Muscle of arm (tissue), 12 donors: ENCODE data around the gene GGCT. TPM values are rescaled to one million over a fixed set of nuclear protein-coding genes. Genes with fewer than 3 reads are reported as not detected.
"Not testable (repeated sequence)": the region's sequence is repeated elsewhere in the genome, so short reads cannot be mapped to it uniquely, and the experiment has no call there.

Experiments
- DNase-seq: peaks from one replicate; pipeline ENCODE4 v3.0.0-alpha.2; 2013
- polyA plus RNA-seq, 12 donors: library from polyadenylated mRNA; unstranded; fragments of 120-200 nt; gene quantifications; one replicate each; pipeline ENCODE4 v1.2.1, GENCODE V29; 2013; ENCODE audit not compliant: insufficient read length in 12 of 12

The GGCT gene
- polyA plus RNA-seq, 12 donors, result 29.2 to 50.2 (median 40.7) TPM; not detected in 1

DNA sequence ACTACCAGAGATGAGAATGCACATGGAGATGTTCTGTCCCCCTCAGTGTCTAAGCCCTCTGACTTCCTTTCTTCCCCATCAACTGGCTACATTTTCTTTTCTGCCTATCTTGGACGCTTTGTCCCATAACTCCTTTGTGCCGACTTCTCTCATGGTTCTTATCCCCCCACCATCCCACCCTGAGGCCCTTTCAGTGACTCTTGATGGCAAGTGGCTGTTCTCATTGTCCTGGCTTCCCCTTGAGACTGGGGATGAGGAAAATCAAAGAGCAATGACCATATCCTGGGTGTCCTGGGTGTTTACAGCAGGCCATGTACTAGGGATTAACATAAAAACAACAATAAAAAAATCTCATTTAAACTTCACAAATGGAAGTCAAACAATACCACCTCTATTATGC is 18.8 kb upstream of the GGCT start:
- no peak for DNase-seq

DNA sequence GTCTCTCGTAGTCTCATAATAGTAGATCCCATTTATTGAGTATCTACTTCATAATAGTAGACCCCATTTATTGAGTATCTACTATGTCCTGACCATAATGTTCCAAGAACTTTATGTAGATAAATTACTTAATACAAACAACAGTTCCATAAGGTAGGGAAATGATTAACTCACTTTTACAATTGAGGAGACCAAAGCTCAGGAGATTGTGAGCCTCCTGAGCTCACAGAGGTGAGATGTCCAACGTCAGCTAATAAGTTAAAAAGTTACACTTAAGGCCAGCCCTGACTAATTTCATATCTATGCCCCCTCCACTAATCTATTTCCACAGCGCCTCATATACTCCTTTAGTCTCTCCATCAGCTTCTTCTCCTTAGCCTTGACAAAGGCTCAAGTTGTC is 17.5 kb upstream of the GGCT start:
- no peak for DNase-seq

DNA sequence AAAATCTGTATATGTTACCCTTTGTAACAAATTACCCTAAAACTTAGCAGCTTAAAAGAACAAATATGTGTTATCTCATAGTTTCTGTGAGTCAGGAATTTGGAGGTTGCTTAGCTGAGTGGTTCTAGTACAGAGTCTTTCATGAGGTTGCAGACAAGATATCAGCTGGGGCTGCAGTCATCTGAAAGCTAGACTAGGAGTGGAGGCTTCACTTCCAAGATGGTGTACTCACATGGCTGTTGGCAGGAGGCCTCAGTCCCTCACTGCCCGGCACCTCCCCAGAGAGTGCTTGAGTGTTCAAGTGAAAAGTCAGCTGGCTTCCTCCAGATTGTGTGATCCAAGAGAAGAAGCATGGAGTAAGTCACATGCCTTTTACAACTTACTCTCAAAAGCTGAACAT is 16.9 kb upstream of the GGCT start:
- DNase-seq, result no peak

DNA sequence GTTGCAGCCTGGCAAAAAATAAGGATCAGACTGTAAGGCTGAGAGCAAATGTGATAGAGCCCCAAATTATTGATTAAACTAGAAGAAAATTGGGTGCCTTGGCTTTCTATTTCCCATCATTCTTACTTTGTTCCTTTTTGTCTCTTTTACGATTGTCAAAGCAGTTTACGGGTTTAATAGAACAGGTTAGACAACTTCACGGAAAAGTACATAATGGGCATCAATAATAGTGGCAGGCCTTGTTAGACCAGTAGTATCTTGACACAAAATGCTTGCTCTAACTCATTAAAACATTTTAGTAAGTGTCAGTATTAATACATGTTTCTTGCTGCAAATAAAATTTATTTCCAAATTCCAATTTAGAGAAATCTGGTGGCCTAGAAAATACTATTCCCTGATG is 14.5 kb upstream of the GGCT start:
- no peak for DNase-seq

DNA sequence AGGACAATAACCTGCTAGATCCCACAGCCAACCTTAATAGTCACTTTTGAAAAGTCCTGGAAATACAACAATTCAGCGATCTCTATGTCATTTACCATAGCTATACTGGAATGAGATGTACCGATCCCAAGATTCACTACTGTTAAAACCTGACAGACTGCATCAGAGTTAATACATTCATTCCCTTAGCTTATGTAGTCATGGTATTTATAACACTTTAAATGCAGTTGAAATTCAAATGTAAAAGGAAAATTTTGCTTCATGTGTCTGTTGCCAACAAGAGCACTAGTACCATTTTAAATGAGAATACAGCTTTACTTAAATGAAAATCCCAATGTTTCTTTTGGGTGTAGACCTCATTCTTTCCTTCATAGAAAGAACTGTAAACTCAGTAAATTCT is 11.1 kb upstream of the GGCT start:
- no peak for DNase-seq

DNA sequence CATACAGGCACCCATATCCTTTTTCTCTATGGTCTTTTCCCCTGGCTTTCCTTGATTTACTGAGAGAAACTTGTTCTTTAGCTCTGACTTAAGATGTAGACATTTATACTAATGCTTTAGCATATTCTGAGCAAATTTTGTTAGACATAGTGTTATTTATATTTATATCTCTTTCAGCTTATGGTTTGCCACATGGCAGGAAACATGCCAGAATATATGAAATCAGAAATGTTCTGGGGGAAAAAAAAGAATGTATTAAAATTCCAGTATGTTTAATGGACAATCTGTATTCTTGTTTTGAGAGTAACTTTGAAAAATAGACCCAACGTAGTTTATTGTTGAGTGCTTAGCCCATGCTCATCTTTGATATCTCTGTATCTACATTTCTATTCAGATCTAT is 10.1 kb upstream of the GGCT start:
- DNase-seq, result no peak

DNA sequence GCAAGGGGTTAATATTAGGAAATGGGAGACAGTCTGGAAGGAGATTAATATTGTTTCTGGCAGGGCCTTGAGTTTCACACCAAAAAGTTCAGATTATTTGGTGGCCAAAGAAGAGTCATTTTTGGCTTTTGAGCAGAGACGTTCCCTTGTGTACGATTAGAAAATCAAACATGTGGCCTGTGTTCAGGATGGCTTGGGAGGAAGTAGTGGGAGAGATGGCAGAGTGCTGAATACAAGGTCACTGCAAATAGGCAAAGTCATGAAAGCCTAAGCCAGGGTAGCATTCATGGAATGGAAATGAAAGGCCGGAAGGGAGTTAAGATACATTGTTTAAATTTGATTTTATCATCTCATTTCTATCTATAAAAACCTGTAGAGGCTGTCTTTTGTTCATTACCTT is 9.5 kb upstream of the GGCT start:
- no peak for DNase-seq

DNA sequence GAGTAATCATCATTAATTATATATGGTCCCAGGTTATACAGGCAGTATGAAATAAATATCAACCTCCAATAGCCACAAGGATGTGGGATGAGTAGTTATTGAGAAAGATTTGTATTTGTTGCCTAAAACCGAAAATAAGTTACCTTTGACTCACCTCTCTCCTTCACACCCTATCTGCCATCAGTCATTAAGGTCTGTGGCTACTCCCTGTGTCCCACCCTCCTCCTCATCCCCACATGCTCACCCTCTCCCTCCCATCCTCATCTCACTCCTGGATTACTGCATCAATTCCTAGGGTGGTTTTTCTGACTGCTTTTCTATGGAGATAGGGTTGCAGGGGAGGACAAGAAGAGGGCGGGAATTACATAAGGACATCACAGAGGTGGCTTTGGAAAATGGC is 9.1 kb upstream of the GGCT start:
- DNase-seq, result no peak

DNA sequence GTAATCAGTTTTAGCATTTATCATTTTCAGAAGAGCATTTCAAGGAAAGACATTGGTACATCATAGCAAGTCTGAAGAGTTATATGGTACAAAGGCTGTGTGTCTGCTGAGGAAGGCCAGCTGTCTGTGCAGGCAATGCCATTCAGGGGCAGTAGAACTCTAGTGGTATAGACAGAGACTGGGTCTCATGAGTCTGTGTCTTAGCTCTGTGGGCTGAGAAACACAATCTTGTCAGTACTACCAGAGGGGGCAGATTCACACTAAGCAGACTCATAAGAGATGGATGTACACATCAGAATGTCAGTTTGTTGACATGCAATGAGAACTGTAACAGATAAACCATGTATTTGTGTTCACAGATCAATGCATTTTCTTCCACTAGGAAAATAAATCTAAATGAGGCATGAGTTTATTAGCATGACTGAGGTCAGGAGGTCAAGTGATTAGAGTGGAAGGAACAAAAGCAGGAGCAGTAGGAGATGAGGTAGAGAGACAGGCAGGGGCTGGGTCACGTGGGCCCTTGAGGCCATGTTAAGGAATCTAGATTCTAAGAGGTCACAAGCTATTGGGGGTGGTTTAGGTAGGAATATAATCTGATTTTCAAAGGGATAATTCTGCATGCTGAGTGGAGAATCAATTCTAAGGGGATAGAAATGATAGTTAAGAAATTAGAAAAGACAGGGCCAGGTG is 7.5 kb upstream of the GGCT start:
- DNase-seq, result no peak

DNA sequence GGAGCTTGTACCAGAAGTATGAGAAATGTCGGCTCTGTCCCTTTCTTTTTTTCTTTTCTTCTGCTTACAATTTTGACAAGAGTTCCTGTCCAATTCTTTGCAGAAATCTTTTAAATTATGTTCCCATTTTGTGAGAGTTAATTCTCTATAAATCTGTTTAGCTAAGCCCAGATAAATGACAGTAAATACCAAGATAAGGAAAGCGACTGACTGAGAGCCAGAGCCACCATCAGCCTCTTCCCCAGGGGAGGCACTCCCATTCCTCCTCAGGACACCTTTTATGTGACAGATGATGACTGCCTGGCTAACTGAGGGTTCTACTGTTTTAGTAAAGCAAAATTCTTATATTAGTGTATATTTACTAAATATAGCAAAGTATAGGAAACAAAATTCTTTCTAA is 6.9 kb upstream of the GGCT start:
- no peak for DNase-seq

DNA sequence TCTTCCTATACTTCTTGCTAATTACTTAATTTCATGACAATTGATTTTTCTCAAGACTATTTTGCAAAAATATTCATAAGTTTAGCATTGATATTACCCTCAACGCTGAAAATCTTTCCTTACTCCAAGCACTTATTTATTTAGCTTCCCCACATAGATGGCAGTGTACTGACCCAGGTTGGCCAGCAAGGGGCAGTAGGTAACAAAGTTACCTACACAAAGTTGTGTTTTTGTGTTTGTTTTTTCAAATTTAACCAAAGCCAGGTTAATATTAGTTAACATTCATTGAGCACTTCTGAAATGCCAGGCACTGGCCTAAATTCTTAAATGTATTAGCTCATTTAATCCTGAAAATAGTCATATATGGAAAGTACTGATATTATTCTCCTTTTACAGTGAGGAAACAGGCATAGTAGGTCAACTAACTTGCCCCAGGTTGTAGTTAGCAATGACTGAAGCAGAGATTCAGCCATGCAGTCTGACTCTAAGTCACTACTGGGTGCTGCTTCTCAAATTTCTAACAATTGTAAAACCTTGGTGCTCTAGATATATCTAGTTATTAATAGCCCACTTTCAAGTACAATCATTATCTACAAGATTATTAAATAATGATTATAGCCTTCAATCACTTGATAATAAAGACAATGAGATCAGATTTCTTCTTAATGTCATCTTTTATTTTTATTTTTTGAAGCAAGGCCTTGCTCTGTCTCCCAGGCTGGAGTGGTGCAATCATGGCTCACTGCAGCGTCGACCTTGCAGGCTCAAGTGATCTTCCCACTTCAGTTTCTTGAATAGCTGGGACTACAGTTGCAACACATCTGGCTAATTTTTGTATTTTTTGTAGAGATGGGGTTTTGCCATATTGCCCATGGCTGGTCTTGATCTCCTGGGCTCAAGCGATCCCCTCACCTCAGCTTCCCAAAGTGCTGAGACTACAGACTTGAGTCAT is 5.8 kb upstream of the GGCT start:
- DNase-seq, result no peak

DNA sequence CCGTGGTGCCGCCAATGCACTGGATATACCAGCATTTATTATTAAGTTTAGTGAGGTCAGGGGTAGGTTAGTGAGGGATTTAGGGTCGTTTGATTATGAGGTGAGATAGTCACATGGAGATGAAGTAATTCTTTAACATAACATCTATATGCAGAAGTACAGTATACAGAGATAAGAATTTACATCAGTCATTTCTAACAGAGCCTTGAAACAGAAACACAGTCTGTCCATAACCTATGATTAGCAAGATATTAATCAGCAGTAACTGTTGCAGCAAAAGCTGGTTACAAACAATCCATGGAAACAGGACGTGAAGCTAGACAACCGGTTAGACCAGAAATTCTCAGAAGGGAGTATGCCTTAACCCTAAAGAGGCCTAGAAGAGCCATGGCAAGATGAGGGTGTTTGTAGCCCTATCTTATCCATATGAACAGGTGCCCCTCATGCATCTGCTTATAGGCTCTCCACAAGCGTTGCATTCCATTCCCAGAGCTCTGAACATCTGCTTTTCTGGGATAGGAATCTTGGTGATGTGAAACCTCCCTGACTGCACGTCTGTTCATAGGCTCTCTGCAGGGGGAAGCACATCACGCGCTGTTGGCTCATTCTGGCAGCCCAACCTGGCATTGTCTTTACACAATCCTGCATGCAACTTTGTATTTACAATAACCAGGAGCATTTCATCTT is 4.7 kb upstream of the GGCT start:
- not testable (repeated sequence) for DNase-seq

DNA sequence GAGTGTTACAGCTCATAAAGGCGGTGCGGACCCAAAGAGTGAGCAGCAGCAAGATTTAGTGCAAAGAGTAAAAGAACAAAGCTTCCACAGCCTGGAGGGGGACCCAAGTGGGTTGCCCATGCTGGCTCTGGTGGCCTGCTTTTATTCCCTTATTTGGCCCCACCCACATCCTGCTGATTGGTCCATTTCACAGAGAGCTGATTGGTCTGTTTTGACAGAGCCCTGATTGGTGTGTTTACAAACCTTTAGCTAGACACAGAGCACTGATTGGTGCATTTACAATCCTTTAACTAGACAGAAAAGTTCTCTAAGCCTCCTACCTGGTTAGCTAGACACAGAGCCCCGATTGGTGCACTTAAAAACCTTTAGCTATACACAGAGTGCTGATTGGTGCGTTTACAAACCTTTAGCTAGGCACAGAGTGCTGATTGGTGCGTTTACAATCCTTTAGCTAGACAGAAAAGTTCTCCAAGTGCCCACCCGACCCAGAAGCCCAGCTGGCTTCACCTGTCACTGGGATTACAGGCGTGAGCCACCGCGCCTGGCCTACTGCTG is 2.8 kb upstream of the GGCT start:
- DNase-seq, result not testable (repeated sequence)

DNA sequence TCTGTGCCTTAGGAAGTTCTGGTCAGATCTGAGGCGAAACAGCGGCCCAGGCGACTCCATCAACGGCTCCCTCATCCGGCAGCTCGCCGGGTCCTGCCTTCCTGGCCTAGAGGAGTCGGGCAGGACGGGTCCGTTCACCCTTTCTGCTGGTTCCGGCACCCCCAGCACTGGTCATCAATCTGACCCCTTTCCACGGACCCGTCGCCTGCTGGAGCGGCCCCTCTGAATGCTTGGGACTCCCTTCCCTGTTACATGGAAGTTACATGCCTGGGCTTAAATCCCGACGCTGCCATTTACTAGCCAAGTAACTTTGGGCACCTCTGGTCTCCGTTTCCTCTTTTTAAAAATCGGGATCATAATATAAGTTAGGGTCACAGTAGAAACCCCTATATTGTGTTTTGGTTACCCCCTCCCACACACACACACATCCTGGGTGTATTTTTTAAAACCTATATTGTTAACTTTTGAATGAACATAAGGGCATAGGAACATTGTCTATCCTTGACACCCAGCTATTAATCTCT is 607 bp upstream of the GGCT start:
- DNase-seq, result no peak

DNA sequence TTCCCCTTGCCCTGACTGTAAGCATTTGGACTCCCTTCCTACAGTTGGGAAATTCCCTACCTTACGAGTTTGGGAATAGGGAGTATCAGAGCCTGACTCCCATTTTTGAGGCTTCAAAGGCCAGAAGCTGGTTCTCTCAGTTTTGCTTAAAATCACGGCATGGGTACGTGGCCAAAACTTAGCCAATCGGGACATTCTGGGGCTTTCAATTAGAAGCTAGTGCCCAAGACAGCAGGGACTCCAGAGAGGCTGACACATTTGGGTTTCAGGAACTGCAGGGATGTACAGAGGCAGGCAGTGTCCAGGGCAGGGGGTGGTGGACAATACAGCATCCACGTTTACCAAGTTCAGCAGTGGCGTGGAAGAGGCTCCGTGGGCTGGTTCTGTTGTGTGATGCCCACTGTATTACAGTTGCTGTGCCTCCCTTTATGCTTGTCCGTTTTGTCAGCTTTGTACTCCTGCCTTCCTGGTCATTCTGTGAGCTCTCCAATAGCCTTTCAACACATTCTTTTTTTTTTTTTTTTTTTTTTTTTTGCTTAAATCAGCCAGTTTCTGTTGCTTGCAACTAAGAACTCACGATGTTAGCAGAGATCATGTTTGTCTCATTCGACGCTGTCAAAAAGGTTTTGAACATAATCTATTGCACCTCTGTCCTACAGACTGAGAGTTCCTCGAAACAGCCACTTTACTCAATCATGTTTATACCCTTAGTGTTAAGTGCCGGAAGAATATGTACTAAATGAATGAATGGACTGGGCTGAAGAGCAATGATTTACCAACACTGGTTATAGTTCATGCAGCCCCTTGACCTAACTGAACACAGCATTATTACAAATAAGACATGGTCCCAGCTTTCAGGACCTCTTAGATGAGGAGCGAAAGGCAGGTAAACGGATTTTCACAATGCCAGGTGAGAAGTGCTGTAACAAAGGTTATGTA is 1.1 kb downstream of the GGCT start:
- no peak for DNase-seq

DNA sequence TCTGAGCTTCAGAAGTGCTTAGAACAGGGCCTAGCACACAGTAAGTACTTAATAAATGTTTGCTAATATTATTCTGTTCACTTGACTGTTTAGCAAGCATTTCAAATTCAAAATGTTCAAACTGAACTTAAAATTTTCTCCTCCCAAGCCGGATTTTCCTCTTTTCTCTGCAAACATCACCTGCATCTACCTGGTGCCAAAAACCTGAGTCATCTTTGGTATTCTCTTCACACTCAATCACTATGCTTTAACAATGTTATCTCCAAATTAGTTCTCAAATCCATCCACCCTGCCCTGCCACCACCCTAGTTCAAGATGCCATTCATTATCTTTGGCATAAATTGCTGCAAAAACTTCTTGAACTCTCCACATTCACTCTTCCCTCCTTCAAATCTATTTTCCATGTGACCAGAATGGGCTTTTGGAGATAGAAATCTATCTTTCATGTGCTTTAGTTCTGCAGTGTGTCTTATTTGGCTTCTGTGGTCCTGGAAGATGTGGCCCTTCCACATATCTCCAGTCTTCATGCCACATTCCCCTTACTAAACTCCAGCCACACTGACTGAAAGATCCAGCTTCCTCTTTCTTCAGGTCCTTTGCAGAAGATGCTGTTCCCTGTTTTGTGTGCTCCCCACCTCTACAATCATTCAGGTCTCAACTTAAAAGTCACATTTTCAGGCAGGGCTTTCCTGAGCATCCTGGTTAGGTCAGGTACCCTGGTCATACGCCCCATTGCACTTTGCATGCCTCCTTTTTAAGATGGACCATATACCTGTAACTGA is 2.0 kb downstream of the GGCT start:
- no peak for DNase-seq

DNA sequence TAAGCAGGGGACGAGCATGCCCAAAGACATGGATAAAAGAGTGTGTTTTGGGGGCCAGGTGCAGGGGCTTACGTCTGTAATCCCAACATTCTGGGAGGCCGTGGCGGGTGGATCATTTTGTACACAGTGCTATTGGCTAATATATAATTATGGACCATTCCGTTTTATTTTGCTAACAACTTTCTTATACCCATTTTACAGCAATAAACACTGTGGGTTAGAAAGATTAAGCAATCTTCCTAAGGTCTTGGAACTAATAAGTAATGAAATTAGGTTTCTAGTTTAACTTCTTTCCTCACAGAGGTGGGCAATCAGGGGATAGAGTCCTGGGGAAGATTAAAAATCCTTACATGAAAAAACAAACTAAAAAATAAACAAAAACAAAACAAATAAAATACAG is 3.4 kb downstream of the GGCT start:
- no peak for DNase-seq

DNA sequence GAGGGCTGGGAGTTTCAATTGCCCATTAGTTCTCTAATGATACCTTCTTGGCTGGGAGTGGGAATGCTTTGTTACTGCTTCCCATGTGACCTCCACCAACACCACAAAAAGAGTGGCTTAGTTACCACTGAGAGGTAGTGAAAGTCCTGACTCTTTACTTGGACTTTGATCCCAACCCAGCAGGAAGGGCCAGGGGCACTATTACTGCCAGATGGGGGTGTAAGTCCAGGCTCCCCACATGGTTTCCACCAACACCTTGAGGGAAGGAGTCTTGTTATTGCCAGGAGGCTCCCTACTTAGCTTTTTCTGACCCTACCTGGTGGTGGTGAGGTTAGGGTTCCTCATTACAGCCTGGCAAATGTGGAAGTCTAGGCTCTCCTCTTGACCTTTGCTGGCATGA is 11.4 kb downstream of the GGCT start:
- DNase-seq, result no peak

DNA sequence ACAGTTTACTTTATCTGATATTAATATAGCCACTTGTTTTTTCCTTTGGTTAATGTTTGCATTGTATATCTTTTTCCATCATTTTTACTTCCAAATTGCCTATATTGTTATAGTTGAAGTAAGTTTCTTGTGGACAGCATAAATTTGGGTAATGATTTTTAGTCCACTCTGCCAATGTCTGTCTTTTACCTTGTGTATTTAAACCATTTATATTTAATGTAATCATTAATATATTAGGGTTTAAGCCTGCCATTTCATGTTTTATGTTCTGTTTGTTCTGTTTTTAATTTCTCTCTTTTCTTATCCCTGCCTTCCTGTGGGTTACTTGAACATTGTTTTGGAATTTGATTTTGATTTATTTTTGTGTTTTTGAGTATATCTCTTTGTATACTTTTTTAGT is 13.2 kb downstream of the GGCT start:
- DNase-seq, result no peak

DNA sequence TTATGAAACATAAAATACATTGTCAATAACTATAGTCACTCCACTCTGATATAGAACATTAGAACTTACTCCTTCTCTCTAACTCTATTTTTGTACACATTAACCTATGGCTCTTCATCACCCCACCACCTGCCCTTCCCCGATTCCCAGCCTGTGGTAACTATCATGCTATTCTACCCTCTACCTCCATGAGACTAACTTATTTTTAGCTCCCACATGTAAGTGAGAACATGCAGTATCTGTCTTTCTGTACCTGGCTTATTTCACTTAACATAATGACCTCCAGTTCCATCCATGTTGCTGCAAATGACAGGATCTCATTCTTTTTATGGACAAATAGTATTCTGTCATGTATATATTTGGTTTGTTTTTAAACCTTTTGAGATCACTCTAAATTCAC is 17.3 kb downstream of the GGCT start:
- DNase-seq, result no peak
